Spleen (tissue), 11 donors: ENCODE measurements around the gene NKAIN2. TPM values are rescaled to one million over a fixed set of nuclear protein-coding genes. Genes with fewer than 3 reads are reported as not detected.

Experiments
- DNase-seq: peaks from one replicate; pipeline ENCODE4 v3.0.0-alpha.2; 2020
- H3K27ac ChIP-seq, 8 donors: fragments of 200-600 bp; sonication (generic) in 7 of 8; 1 replicate in 4 of 8; 2 replicates in 4 of 8; pipeline versions ENCODE4 v1.5.0 to v1.8.0; 2016 to 2021; ENCODE audit warnings: inconsistent platforms in 4 of 8, mild to moderate bottlenecking in 4 of 8, moderate library complexity in 1 of 8
- H3K27me3 ChIP-seq, 7 donors: fragments of 200-600 bp; sonication (generic) in 6 of 7; replicated peaks in 1 of 7; 1 replicate in 4 of 7; 2 replicates in 3 of 7; pipeline versions ENCODE4 v1.5.0 to v1.8.0; 2016 to 2021; ENCODE audit warnings: inconsistent platforms in 3 of 7, mild to moderate bottlenecking in 1 of 7
- H3K36me3 ChIP-seq, 6 donors: fragments of 200-600 bp; sonication (generic) in 5 of 6; 1 replicate in 4 of 6; 2 replicates in 2 of 6; pipeline versions ENCODE4 v1.5.0 to v1.8.0; 2016 to 2021; ENCODE audit warnings: inconsistent platforms in 2 of 6
- H3K4me1 ChIP-seq, 6 donors: fragments of 200-600 bp; sonication (generic) in 5 of 6; 1 replicate in 3 of 6; 2 replicates in 3 of 6; pipeline versions ENCODE4 v1.5.0 to v1.8.0; 2016 to 2021; ENCODE audit warnings: inconsistent platforms in 3 of 6
- H3K4me3 ChIP-seq, 8 donors: fragments of 200-600 bp; sonication (generic) in 7 of 8; 1 replicate in 4 of 8; 2 replicates in 4 of 8; pipeline versions ENCODE4 v1.5.0 to v1.8.0; 2016 to 2021; ENCODE audit warnings: inconsistent platforms in 4 of 8, mild to moderate bottlenecking in 4 of 8, moderate library complexity in 2 of 8
- H3K9me3 ChIP-seq, 8 donors: fragments of 200-600 bp; sonication (generic) in 7 of 8; 1 replicate in 4 of 8; 2 replicates in 4 of 8; pipeline versions ENCODE4 v1.5.0 to v1.8.0; 2016 to 2021; ENCODE audit warnings: inconsistent platforms in 4 of 8
- CTCF ChIP-seq, 11 experiments: fragments of 200-600 bp in 7 of 11; fragments of 450-650 bp in 4 of 11; sonication (generic) in 4 of 11; IDR thresholded peaks in 8 of 11; conservative IDR thresholded peaks in 3 of 11; 1 replicate in 7 of 11; 2 replicates in 4 of 11; pipeline versions ENCODE4 v1.4.0 to v1.8.0; 2016 to 2021; ENCODE audit warnings: antibody characterized with exemption in 11 of 11, inconsistent platforms in 4 of 11, mild to moderate bottlenecking in 1 of 11
- POLR2A ChIP-seq, 3 donors: fragments of 450-650 bp; IDR thresholded peaks; one replicate each; pipeline ENCODE4 v1.5.1; 2017; ENCODE audit warnings: antibody characterized with exemption in 3 of 3, mild to moderate bottlenecking in 1 of 3
- POLR2AphosphoS5 ChIP-seq, 3 donors: sonication (generic); formaldehyde crosslinking; IDR thresholded peaks; one replicate each; pipeline ENCODE4 v1.5.1; 2017; ENCODE audit warnings: antibody characterized with exemption in 3 of 3
- WGBS, 5 donors: extraction: QIAGEN DNeasy Blood & Tissue Kit in 3 of 5; methylation state at CpG; one replicate each; pipeline versions ENCODE4 v1.1.5 to v1.1.7; 2013 to 2018; 5-methylcytosine and 5-hydroxymethylcytosine counted together
- intact Hi-C: fragments of 100-400 bp; cut with DNase I; formaldehyde crosslinking; loops from one replicate; pipeline ENCODE4 v1.15.0; 2023; ENCODE audit warnings: low total_unique reads
- polyA plus RNA-seq, 3 donors: library from polyadenylated mRNA; stranded (reverse); fragments of 200-250 nt; gene quantifications; one replicate each; pipeline ENCODE4 v1.2.1, GENCODE V29; 2013
- total RNA-seq, 7 donors: library from RNA; depleted of rRNA in 3 of 7; stranded (reverse); fragments of >200 nt in 3 of 7; fragmentation: NEBNext Ultra II Directional in 4 of 7; extraction: Animal tissue kit (Norgen Biotek cat#: 25700) in 4 of 7; gene quantifications; one replicate each; pipeline versions ENCODE4 v1.1.0 to v1.2.1, GENCODE V29; 2016 to 2021
- donor health status: healthy with polysubstance abuse.
- donor health status: DM: no; HTN: no; CAD: no; lungs with moderate emphysema.
- donor health status: DM: no; HTN: no; CAD: no.
- donor health status: Bipolar disorder and iron deficiency.
- donor health status: healthy.
- donor health status: DM: no; HTN: no; CAD: no.
- donor health status: DM: yes; HTN: yes; CAD: no.

The NKAIN2 gene
- total and polyA plus RNA-seq, 10 donors = 0.13 to 0.51 (median 0.18) TPM; not detected in 4

GRCh38 chr6:123804787-123805540, 1.3 kb downstream of the NKAIN2 start:
- intact Hi-C loops = no loop called here
- H3K36me3 ChIP-seq = no peaks in the 10 kb centered on the region
- H3K4me3 ChIP-seq = no peak overlapping the region
- H3K27ac ChIP-seq = no peak overlapping the region
- WGBS, 5 donors = 29 to 37% (median 35%) methylated on average over 5 of the region's 5 CpGs
- TF ChIP-seq POLR2A (IDR thresholded peaks at IDR 0.05) (no peak), POLR2AphosphoS5 (IDR thresholded peaks at IDR 0.05) (no peak), CTCF (IDR thresholded peaks at IDR 0.05 in 8 of 11, conservative IDR thresholded peaks at IDR 0.05 in 3 of 11) (no peak)
- DNase-seq = no peak
- H3K9me3 ChIP-seq = no peaks in the 10 kb centered on the region
- peaks cover 7 to 21% (median 16%) of the 10 kb centered on the region in 6 donors for H3K4me1 ChIP-seq
- peaks cover 0 to 68% (median 28%) of the 10 kb centered on the region in 7 donors for H3K27me3 ChIP-seq

- no peak for DNase-seq
- Histone ChIP-seq H3K4me1 (peaks cover 7 to 21% (median 16%) of the 10 kb centered on the region in 6 donors), H3K27me3 (peaks cover 0 to 66% (median 28%) of the 10 kb centered on the region in 7 donors), H3K27ac (no peak overlapping the region), H3K9me3 (no peaks in the 10 kb centered on the region), H3K4me3 (no peak overlapping the region), H3K36me3 (no peaks in the 10 kb centered on the region)
- TF ChIP-seq POLR2A (IDR thresholded peaks at IDR 0.05) = no peak
- TF ChIP-seq CTCF (IDR thresholded peaks at IDR 0.05 in 8 of 11, conservative IDR thresholded peaks at IDR 0.05 in 3 of 11) = no peak
- no peak for TF ChIP-seq POLR2AphosphoS5 (IDR thresholded peaks at IDR 0.05)
- WGBS, 5 donors = 35 to 63% (median 43%) methylated on average over 1 of the region's 1 CpG
- intact Hi-C loops = no loop called here
Measured at GRCh38 chr6:123805921-123806320, 2.3 kb downstream of the NKAIN2 start.

- no peak for DNase-seq
- Histone ChIP-seq H3K4me1 (peaks cover 7 to 21% (median 16%) of the 10 kb centered on the region in 6 donors), H3K27ac (no peak overlapping the region), H3K9me3 (no peaks in the 10 kb centered on the region), H3K27me3 (peaks cover 0 to 60% (median 28%) of the 10 kb centered on the region in 7 donors), H3K36me3 (no peaks in the 10 kb centered on the region), H3K4me3 (no peak overlapping the region)
- no peak for TF ChIP-seq CTCF (IDR thresholded peaks at IDR 0.05 in 8 of 11, conservative IDR thresholded peaks at IDR 0.05 in 3 of 11)
- no peak for TF ChIP-seq POLR2AphosphoS5 (IDR thresholded peaks at IDR 0.05)
- TF ChIP-seq POLR2A (IDR thresholded peaks at IDR 0.05) = no peak
- 53 to 71% (median 60%) methylated on average over 2 of the region's 2 CpGs for WGBS, 5 donors
- intact Hi-C loops = no loop called here
Measured at GRCh38 chr6:123806561-123806960, 2.9 kb downstream of the NKAIN2 start.

- no peak overlapping the region for H3K4me3 ChIP-seq
- TF ChIP-seq POLR2A (IDR thresholded peaks at IDR 0.05) = no peak
- no peak for TF ChIP-seq POLR2AphosphoS5 (IDR thresholded peaks at IDR 0.05)
- TF ChIP-seq CTCF (IDR thresholded peaks at IDR 0.05 in 8 of 11, conservative IDR thresholded peaks at IDR 0.05 in 3 of 11) = no peak
- peaks cover 0 to 40% (median 19%) of the 10 kb centered on the region in 7 donors for H3K27me3 ChIP-seq
- H3K27ac ChIP-seq = no peak overlapping the region
- H3K36me3 ChIP-seq = no peaks in the 10 kb centered on the region
- no peak for DNase-seq
- no peaks in the 10 kb centered on the region for H3K9me3 ChIP-seq
- intact Hi-C loops = no loop called here
- peaks cover 0 to 6% (median 5%) of the 10 kb centered on the region in 6 donors for H3K4me1 ChIP-seq
- WGBS, 5 donors = 52 to 63% (median 56%) methylated on average over 3 of the region's 3 CpGs
Measured at GRCh38 chr6:123808556-123808955, 4.9 kb downstream of the NKAIN2 start.
